Astrocyte (in vitro differentiated cells and primary cell): ENCODE measurements around the gene PGM5. TPM values are rescaled to one million over a fixed set of nuclear protein-coding genes. Genes with fewer than 3 reads are reported as not detected.

Experiments used
- DNase-seq: peaks from one replicate; pipeline ENCODE4 v3.0.0-alpha.2; 2010; ENCODE audit warnings: low read depth
- FAIRE-seq: peaks from 2 replicates; lab custom pipeline; 2011; peaks lifted over from hg19 to GRCh38; lab: Jason Lieb, UNC
- H2AFZ ChIP-seq: 2 replicates; pipeline ENCODE4 v1.6.0; 2012; ENCODE audit warnings: low read depth, low read length, inconsistent platforms
- H3K27ac ChIP-seq: 2 replicates; pipeline ENCODE4 v1.5.1; 2011; ENCODE audit warnings: low read depth, low read length, inconsistent platforms
- H3K27me3 ChIP-seq: 2 replicates; pipeline ENCODE4 v1.6.0; 2011; ENCODE audit warnings: low read length, inconsistent platforms; ENCODE audit not compliant: insufficient read depth
- H3K36me3 ChIP-seq: 2 replicates; pipeline ENCODE4 v1.5.1; 2011; ENCODE audit warnings: low read length, inconsistent platforms; ENCODE audit not compliant: insufficient read depth
- H3K4me1 ChIP-seq: 2 replicates; pipeline ENCODE4 v1.5.1; 2011; ENCODE audit warnings: low read length, inconsistent platforms; ENCODE audit not compliant: insufficient read depth
- H3K4me2 ChIP-seq: 2 replicates; pipeline ENCODE4 v1.6.0; 2012; ENCODE audit warnings: low read length, inconsistent platforms
- H3K4me3 ChIP-seq: 2 replicates; pipeline ENCODE4 v1.5.1; 2011; ENCODE audit warnings: low read depth, mild to moderate bottlenecking, low read length, inconsistent platforms; ENCODE audit not compliant: insufficient read depth
- H3K79me2 ChIP-seq: 2 replicates; pipeline ENCODE4 v1.6.0; 2012; ENCODE audit warnings: mild to moderate bottlenecking, low read length, inconsistent platforms; ENCODE audit not compliant: insufficient read depth
- H3K9ac ChIP-seq: 2 replicates; pipeline ENCODE4 v1.6.0; 2012; ENCODE audit warnings: mild to moderate bottlenecking, low read length, inconsistent platforms
- H3K9me3 ChIP-seq: 2 replicates; pipeline ENCODE4 v1.5.1; 2012; ENCODE audit warnings: low read depth, mild to moderate bottlenecking, low read length, inconsistent platforms; ENCODE audit not compliant: insufficient read depth
- H4K20me1 ChIP-seq: 2 replicates; pipeline ENCODE4 v1.6.0; 2012; ENCODE audit warnings: low read length, inconsistent platforms; ENCODE audit not compliant: insufficient read depth
- H3K27ac Mint-ChIP-seq: one replicate; pipeline ENCODE4 v1.8.0; 2021; ENCODE audit warnings: mild to moderate bottlenecking, mixed read lengths; ENCODE audit not compliant: unreplicated experiment
- H3K27me3 Mint-ChIP-seq: one replicate; pipeline ENCODE4 v1.8.0; 2021; ENCODE audit warnings: low read depth, mixed read lengths; ENCODE audit not compliant: unreplicated experiment
- H3K36me3 Mint-ChIP-seq: one replicate; pipeline ENCODE4 v1.8.0; 2021; ENCODE audit warnings: low read depth, mixed read lengths; ENCODE audit not compliant: unreplicated experiment
- H3K4me1 Mint-ChIP-seq: one replicate; pipeline ENCODE4 v1.8.0; 2021; ENCODE audit warnings: low read depth, mixed read lengths; ENCODE audit not compliant: unreplicated experiment
- H3K4me3 Mint-ChIP-seq: one replicate; pipeline ENCODE4 v1.8.0; 2021; ENCODE audit warnings: mild to moderate bottlenecking, moderate library complexity, mixed read lengths; ENCODE audit not compliant: unreplicated experiment
- H3K9me3 Mint-ChIP-seq: one replicate; pipeline ENCODE4 v1.8.0; 2021; ENCODE audit warnings: mild to moderate bottlenecking, mixed read lengths; ENCODE audit not compliant: unreplicated experiment
- CTCF ChIP-seq: IDR thresholded peaks from 2 replicates; pipeline ENCODE4 v1.5.1; 2011; ENCODE audit warnings: low read depth, mild to moderate bottlenecking, inconsistent platforms, low read length, moderate library complexity; ENCODE audit not compliant: insufficient read depth
- EZH2 ChIP-seq: IDR thresholded peaks from 2 replicates; pipeline ENCODE4 v1.6.1; 2012; ENCODE audit warnings: mild to moderate bottlenecking, low read length, inconsistent platforms; ENCODE audit not compliant: insufficient read depth
- total RNA-seq: library from RNA; stranded (reverse); gene quantifications from 2 replicates; pipeline ENCODE4 v1.2.1, GENCODE V29; 2021

Gene PGM5
- total RNA-seq, 1 donor from 2014 or later = 1.8 TPM

DNA sequence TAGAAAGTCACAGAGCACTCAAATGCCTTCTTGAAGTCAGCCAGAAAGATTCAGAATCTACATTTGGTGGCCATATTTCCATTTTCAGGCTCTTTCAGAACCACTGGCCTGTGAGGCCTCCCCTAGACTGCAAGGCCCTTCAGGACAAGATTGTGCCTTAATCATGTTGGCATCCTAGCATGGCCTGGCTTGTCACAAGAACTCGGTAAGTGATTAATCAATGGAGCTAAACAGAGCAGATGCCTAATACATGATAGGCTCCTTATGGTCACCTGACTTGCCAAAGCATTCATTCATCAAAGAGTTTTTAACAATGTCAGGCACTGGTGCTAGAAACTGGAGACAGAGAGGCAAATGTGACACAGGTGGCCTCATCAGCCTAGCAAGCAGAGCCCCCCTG is 70.3 kb downstream of the PGM5 start:
- Histone ChIP-seq H3K79me2 (no peaks in the 10 kb centered on the region), H3K9ac (no peak overlapping the region), H2AFZ (no peak overlapping the region), H3K4me1 (no peaks in the 10 kb centered on the region), H3K4me3 (no peak overlapping the region), H3K36me3 (no peaks in the 10 kb centered on the region), H3K4me2 (no peak overlapping the region), H3K9me3 (no peaks in the 10 kb centered on the region), H3K27me3 (no peaks in the 10 kb centered on the region), H3K27ac (no peak overlapping the region), H4K20me1 (no peaks in the 10 kb centered on the region)
- Mint-ChIP-seq H3K4me3 (no peak overlapping the region), H3K9me3 (peaks cover 3% of the 10 kb centered on the region), H3K36me3 (no peaks in the 10 kb centered on the region), H3K27ac (no peak overlapping the region), H3K4me1 (no peaks in the 10 kb centered on the region), H3K27me3 (peaks cover 10% of the 10 kb centered on the region)
- TF ChIP-seq EZH2 (no peak), CTCF (no peak)
- FAIRE-seq = no peak
- DNase-seq = no peak

GRCh38 chr9:68427216-68427977 is 71.0 kb downstream of the PGM5 start:
- H3K27ac Mint-ChIP-seq = no peak overlapping the region
- TF ChIP-seq EZH2 (no peak), CTCF (no peak)
- Histone ChIP-seq H3K9me3 (no peaks in the 10 kb centered on the region), H3K4me2 (no peak overlapping the region), H3K4me3 (no peak overlapping the region), H3K79me2 (no peaks in the 10 kb centered on the region), H3K27me3 (no peaks in the 10 kb centered on the region), H3K4me1 (no peaks in the 10 kb centered on the region), H3K27ac (no peak overlapping the region), H3K9ac (no peak overlapping the region), H3K36me3 (no peaks in the 10 kb centered on the region), H2AFZ (no peak overlapping the region), H4K20me1 (no peaks in the 10 kb centered on the region)
- no peaks in the 10 kb centered on the region for H3K36me3 Mint-ChIP-seq
- no peaks in the 10 kb centered on the region for H3K4me1 Mint-ChIP-seq
- peaks cover 3% of the 10 kb centered on the region for H3K9me3 Mint-ChIP-seq
- H3K27me3 Mint-ChIP-seq = peaks cover 10% of the 10 kb centered on the region
- no peak for FAIRE-seq
- H3K4me3 Mint-ChIP-seq = no peak overlapping the region
- DNase-seq = no peak

DNA sequence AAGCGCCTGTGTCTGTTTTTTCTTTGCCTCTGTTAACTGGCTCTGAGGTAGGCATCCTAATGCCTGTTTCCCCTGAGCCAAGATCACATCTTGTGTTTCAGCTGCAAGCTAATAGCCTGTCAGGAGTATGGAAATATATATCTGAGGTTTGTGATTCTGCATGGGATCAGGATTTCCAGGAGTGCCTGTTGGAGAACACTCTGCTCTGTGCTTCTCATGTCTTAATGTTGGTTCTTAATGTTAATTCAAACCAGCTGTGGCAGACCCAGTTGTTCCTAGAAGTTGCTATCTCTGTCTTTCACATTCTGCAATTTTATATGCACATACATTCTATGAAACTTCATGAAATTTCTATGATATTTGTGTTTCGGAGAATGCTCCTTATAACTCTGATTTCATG is 72.1 kb downstream of the PGM5 start:
- H3K4me2 ChIP-seq = no peak overlapping the region
- no peak overlapping the region for H2AFZ ChIP-seq
- DNase-seq (no peak), FAIRE-seq (no peak)
- H3K27ac ChIP-seq = no peak overlapping the region
- no peaks in the 10 kb centered on the region for H4K20me1 ChIP-seq
- no peak overlapping the region for H3K4me3 ChIP-seq
- no peaks in the 10 kb centered on the region for H3K9me3 Mint-ChIP-seq
- H3K4me3 Mint-ChIP-seq = no peak overlapping the region
- no peaks in the 10 kb centered on the region for H3K36me3 Mint-ChIP-seq
- TF ChIP-seq CTCF = no peak
- no peaks in the 10 kb centered on the region for H3K4me1 ChIP-seq
- H3K9me3 ChIP-seq = no peaks in the 10 kb centered on the region
- H3K4me1 Mint-ChIP-seq = no peaks in the 10 kb centered on the region
- no peak overlapping the region for H3K9ac ChIP-seq
- no peak overlapping the region for H3K27ac Mint-ChIP-seq
- no peaks in the 10 kb centered on the region for H3K36me3 ChIP-seq
- H3K27me3 ChIP-seq = no peaks in the 10 kb centered on the region
- H3K27me3 Mint-ChIP-seq = peaks cover 7% of the 10 kb centered on the region
- H3K79me2 ChIP-seq = no peaks in the 10 kb centered on the region
